Measurements from ENCODE around the gene POLDIP2. TPM values are rescaled to one million over a fixed set of nuclear protein-coding genes. Genes with fewer than 3 reads are reported as not detected.

Gene POLDIP2
- total and polyA plus RNA-seq, 9 donors = 37.4 to 110 (median 59.6) TPM

GRCh38 chr17:28338056-28338768 lies 19.1 kb downstream of the POLDIP2 start:
- Histone ChIP-seq H3K36me3 (no peaks in the 10 kb centered on the region), H3K27ac (no peak overlapping the region), H3K9me3 (no peaks in the 10 kb centered on the region), H3K4me3 (no peak overlapping the region), H3K4me1 (ENCODE audit: insufficient read depth) (peaks cover 5% of the 10 kb centered on the region), H3K27me3 (no peaks in the 10 kb centered on the region)
- WGBS, 3 donors = 35 to 54% (median 36%) methylated on average over 5 of the region's 5 CpGs
- intact Hi-C loops (cut with DNase I) = loop anchor here in 2 of 4 donors (5.0 kb wide), 1 partner anchor 614 kb away; the partner anchor contains the start of gene PHF12 (in 2 of the 2)
- no peak for TF ChIP-seq CTCF (IDR thresholded peaks at IDR 0.05)
- no peak for TF ChIP-seq EP300 (IDR thresholded peaks at IDR 0.05)
- TF ChIP-seq POLR2A (IDR thresholded peaks at IDR 0.05) = no peak
- no peak for DNase-seq

DNA sequence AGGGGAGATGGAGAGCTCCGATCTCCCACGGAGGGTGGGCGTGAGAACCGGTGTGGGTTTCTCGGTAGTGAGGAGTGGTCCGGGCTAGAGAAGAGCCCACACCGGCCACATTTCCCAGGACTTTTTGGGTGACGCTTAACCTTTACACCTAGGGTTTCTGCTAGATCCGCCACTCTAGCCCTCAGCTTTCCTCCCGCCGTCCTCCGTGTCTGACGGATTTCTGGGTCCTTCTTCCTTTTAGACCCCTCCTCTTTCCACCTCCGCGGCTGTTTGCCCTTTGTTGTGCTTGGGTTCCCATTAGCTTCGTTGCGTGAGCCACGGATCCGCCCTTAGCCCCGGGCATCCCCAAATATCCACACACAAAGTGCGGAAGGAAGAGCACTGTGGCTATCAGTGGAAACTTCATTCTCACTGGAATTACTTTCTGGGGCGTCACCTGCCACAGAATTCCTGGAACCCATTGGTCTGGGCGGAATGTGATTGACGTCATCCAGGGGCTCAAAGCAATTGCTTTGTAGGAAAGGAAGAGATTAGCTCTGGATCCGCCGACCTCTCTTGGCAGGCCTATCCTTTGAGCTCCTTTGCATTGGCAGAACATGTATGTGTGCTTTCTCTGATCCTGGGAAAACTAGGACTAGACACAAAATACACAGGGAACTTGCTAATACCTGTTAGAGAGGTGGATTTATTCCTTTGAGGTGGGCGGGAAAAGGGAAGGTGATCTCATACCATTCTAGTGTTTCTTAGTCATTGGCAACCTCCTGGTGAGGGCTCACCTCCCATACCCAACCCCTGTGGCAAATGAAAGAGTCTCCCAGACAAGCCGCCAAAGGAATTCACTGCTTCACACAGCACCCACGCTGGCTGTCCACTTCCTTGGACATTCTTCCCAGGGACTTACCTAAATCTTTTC lies 21.1 kb downstream of the POLDIP2 start:
- Histone ChIP-seq H3K9me3 (no peaks in the 10 kb centered on the region), H3K4me3 (peak overlapping the region; percentile 90), H3K27me3 (no peaks in the 10 kb centered on the region), H3K36me3 (no peaks in the 10 kb centered on the region), H3K4me1 (ENCODE audit: insufficient read depth) (peaks cover 5% of the 10 kb centered on the region), H3K27ac (peak overlapping the region; percentile 71 to 83)
- 5 to 6% (median 6%) methylated on average over 29 of the region's 29 CpGs for WGBS, 3 donors
- peak; percentile 51 to 72 (median 62) for DNase-seq
- intact Hi-C loops (cut with DNase I) = loop anchor here in 2 of 4 donors (5.0 kb wide), 1 partner anchor 616 kb away; the partner anchor contains the start of gene PHF12 (in 2 of the 2)
- no peak for TF ChIP-seq POLR2A (IDR thresholded peaks at IDR 0.05)
- peak; percentile 26 for TF ChIP-seq EP300 (IDR thresholded peaks at IDR 0.05)
- no peak for TF ChIP-seq CTCF (IDR thresholded peaks at IDR 0.05)

- Histone ChIP-seq H3K4me1 (ENCODE audit: insufficient read depth) (peaks cover 5% of the 10 kb centered on the region), H3K9me3 (no peaks in the 10 kb centered on the region), H3K4me3 (peak within 1 kb of the TSS; percentile 94), H3K27me3 (no peaks in the 10 kb centered on the region), H3K27ac (peak within 1 kb of the TSS; percentile 71 to 83), H3K36me3 (no peaks in the 10 kb centered on the region)
- intact Hi-C loops (cut with DNase I) = loop anchor here in 2 of 4 donors (5.0 kb wide), 1 partner anchor 617 kb away; the partner anchor contains the start of gene PHF12 (in 2 of the 2)
- TF ChIP-seq EP300 (IDR thresholded peaks at IDR 0.05) (peak; percentile 89), POLR2A (IDR thresholded peaks at IDR 0.05) (peak; percentile 86), CTCF (IDR thresholded peaks at IDR 0.05) (peak in 2 of 3 donors; percentile 5 to 17)
- DNase-seq = peak; percentile 98 to 99 (median 98)
- WGBS, 3 donors = 0 to 1% (median 1%) methylated on average over 51 to 62 of the region's 62 CpGs
These were observed 21.9 kb downstream of the POLDIP2 start, which contains the start of the genes IFT20 and TNFAIP1 for GRCh38 chr17:28335201-28335958. Gene IFT20, minus strand, starts transcription at chr17:28335472. Its CDS starts 3,487 bp downstream, at chr17:28331985. Gene TNFAIP1, plus strand, starts transcription at chr17:28335761. Its CDS starts 3,761 bp downstream, at chr17:28339522.

Data from ovary (tissue), 9 donors.